Keratinocyte (primary cell): ENCODE data around the gene LRP1B. TPM values are rescaled to one million over a fixed set of nuclear protein-coding genes. Genes with fewer than 3 reads are reported as not detected.

Experiments
- DNase-seq: peaks from one replicate; pipeline ENCODE4 v3.0.0-alpha.2; 2011; ENCODE audit warnings: low read depth, missing footprints, low spot score
- FAIRE-seq: peaks from 2 replicates; lab custom pipeline; 2011; peaks lifted over from hg19 to GRCh38; lab: Jason Lieb, UNC
- H2AFZ ChIP-seq: 2 replicates; pipeline ENCODE4 v1.6.0; 2012; ENCODE audit warnings: low read length, control low read depth, inconsistent platforms; ENCODE audit not compliant: control insufficient read depth
- H3K27ac ChIP-seq: 2 replicates; pipeline ENCODE4 v1.5.1; 2011; ENCODE audit warnings: low read length; ENCODE audit not compliant: control insufficient read depth, insufficient read depth
- H3K27me3 ChIP-seq: 3 replicates; pipeline ENCODE4 v1.6.0; 2011; ENCODE audit warnings: low read length; ENCODE audit not compliant: control insufficient read depth, insufficient read depth; ENCODE audit errors: extremely low read depth
- H3K36me3 ChIP-seq, 2 experiments: 2 replicates in 1 of 2; 3 replicates in 1 of 2; pipeline ENCODE4 v1.5.1; 2011; ENCODE audit warnings: low read length in 2 of 2, mild to moderate bottlenecking in 1 of 2; ENCODE audit not compliant: control insufficient read depth in 2 of 2, insufficient read depth in 2 of 2; ENCODE audit errors: extremely low read depth in 1 of 2
- H3K4me1 ChIP-seq: 3 replicates; pipeline ENCODE4 v1.5.1; 2011; ENCODE audit warnings: low read length; ENCODE audit not compliant: control insufficient read depth, insufficient read depth; ENCODE audit errors: extremely low read depth
- H3K4me2 ChIP-seq: 3 replicates; pipeline ENCODE4 v1.6.0; 2011; ENCODE audit warnings: low read depth, low read length; ENCODE audit not compliant: control insufficient read depth, insufficient read depth; ENCODE audit errors: extremely low read depth
- H3K4me3 ChIP-seq, 3 experiments: fragments of 200-600 bp in 1 of 3; sonication (generic) in 1 of 3; 2 replicates in 2 of 3; 3 replicates in 1 of 3; pipeline ENCODE4 v1.5.1; 2011 to 2016; ENCODE audit warnings: low read length in 3 of 3, mild to moderate bottlenecking in 3 of 3, control low read depth in 2 of 3, inconsistent platforms in 1 of 3, low read depth in 1 of 3, mixed read lengths in 1 of 3, mixed run types in 1 of 3, moderate library complexity in 1 of 3; ENCODE audit not compliant: control insufficient read depth in 2 of 3, insufficient read depth in 2 of 3; ENCODE audit errors: extremely low read depth in 1 of 3
- H3K79me2 ChIP-seq: 2 replicates; pipeline ENCODE4 v1.6.0; 2012; ENCODE audit warnings: low read length; ENCODE audit not compliant: control insufficient read depth, insufficient read depth
- H3K9ac ChIP-seq: 3 replicates; pipeline ENCODE4 v1.6.0; 2011; ENCODE audit warnings: low read length; ENCODE audit not compliant: control insufficient read depth, insufficient read depth; ENCODE audit errors: extremely low read depth
- H3K9me1 ChIP-seq: 3 replicates; pipeline ENCODE4 v1.6.0; 2011; ENCODE audit warnings: low read length; ENCODE audit not compliant: control insufficient read depth, insufficient read depth; ENCODE audit errors: extremely low read depth
- H3K9me3 ChIP-seq: 2 replicates; pipeline ENCODE4 v1.5.1; 2012; ENCODE audit warnings: low read depth, low read length; ENCODE audit not compliant: control insufficient read depth
- H4K20me1 ChIP-seq: 3 replicates; pipeline ENCODE4 v1.6.0; 2011; ENCODE audit warnings: low read length; ENCODE audit not compliant: control insufficient read depth, insufficient read depth; ENCODE audit errors: extremely low read depth
- EZH2 ChIP-seq: IDR thresholded peaks from one replicate; pipeline ENCODE4 v1.6.1; 2012; ENCODE audit warnings: inconsistent platforms, mild to moderate bottlenecking, low read length, moderate library complexity
- dilution Hi-C: fragments of 300-500 bp; cut with MboI; formaldehyde crosslinking; loops from one replicate; pipeline ENCODE4 v1.7.0; 2020; ENCODE audit warnings: low sequenced_read_pairs; ENCODE audit not compliant: extremely low pct_ligation_motif_present
- polyA plus RNA-seq, 5 experiments: library from polyadenylated mRNA; depleted of rRNA in 3 of 5; stranded (reverse) in 3 of 5; stranded (forward) in 1 of 5; unstranded in 1 of 5; fragments of >200 nt; gene quantifications; 1 replicate in 1 of 5; 2 replicates in 3 of 5; 3 replicates in 1 of 5; pipeline versions ENCODE4 v1.2.1 to v1.2.3, GENCODE V29; 2011 to 2012; ENCODE audit warnings: missing spikeins in 2 of 5, low read depth in 1 of 5, low replicate concordance in 1 of 5
- TF ChIP-seq, protein P1 (sequence below), 3 experiments: IDR thresholded peaks in 1 of 3; conservative IDR thresholded peaks in 1 of 3; optimal IDR thresholded peaks in 1 of 3; 2 replicates in 2 of 3; 3 replicates in 1 of 3; pipeline versions ENCODE3 to v1.5.1; 2011; ENCODE audit warnings: low read length in 3 of 3, mild to moderate bottlenecking in 3 of 3, moderate library complexity in 2 of 3, control low read depth in 1 of 3, inconsistent platforms in 1 of 3; ENCODE audit not compliant: insufficient read depth in 2 of 3; ENCODE audit errors: extremely low read depth in 1 of 3

Gene LRP1B
- polyA plus RNA-seq, 1 donor (not counting 4 experiments of a cell fraction or from before 2014, with no cell fraction given) = not detected

DNA sequence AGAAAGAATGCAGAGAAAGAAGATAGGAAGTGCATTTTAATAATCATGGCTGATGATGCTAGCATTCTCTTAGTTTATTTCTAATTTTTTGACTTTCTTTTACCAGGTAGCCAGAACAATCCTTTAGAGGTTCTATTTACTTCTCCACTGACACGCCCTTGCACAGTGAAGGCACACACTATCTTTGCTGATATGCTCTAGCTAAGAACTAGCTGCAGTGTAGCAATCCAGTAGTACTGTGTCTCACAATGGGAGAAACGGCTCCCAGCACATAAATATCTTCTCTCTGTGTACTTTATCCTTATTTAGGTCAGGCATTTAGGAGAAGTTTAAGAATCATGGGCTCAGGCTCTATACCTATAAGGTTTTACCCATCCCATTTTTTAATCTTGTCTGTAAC, 1005.4 kb downstream of the LRP1B start:
- DNase-seq (no peak), FAIRE-seq (no peak)
- Histone ChIP-seq H3K4me2 (no peak overlapping the region), H3K9me1 (no peaks in the 10 kb centered on the region), H3K4me1 (no peaks in the 10 kb centered on the region), H3K9me3 (no peaks in the 10 kb centered on the region), H3K36me3 (no peaks in the 10 kb centered on the region), H4K20me1 (no peaks in the 10 kb centered on the region), H3K4me3 (no peak overlapping the region), H3K9ac (no peak overlapping the region), H3K27ac (no peak overlapping the region), H2AFZ (no peak overlapping the region), H3K27me3 (no peaks in the 10 kb centered on the region), H3K79me2 (no peaks in the 10 kb centered on the region)
- dilution Hi-C loops = no loop called here
- TF ChIP-seq EZH2 = no peak
- TF ChIP-seq, protein P1, sequence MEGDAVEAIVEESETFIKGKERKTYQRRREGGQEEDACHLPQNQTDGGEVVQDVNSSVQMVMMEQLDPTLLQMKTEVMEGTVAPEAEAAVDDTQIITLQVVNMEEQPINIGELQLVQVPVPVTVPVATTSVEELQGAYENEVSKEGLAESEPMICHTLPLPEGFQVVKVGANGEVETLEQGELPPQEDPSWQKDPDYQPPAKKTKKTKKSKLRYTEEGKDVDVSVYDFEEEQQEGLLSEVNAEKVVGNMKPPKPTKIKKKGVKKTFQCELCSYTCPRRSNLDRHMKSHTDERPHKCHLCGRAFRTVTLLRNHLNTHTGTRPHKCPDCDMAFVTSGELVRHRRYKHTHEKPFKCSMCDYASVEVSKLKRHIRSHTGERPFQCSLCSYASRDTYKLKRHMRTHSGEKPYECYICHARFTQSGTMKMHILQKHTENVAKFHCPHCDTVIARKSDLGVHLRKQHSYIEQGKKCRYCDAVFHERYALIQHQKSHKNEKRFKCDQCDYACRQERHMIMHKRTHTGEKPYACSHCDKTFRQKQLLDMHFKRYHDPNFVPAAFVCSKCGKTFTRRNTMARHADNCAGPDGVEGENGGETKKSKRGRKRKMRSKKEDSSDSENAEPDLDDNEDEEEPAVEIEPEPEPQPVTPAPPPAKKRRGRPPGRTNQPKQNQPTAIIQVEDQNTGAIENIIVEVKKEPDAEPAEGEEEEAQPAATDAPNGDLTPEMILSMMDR (optimal IDR thresholded peaks at IDR 0.05 in 1 of 3, IDR thresholded peaks at IDR 0.05 in 1 of 3, conservative IDR thresholded peaks at IDR 0.05 in 1 of 3; ENCODE audit: extremely low read depth in 1 of 3, insufficient read depth in 2 of 3, low read length in 3 of 3) = no peak

DNA sequence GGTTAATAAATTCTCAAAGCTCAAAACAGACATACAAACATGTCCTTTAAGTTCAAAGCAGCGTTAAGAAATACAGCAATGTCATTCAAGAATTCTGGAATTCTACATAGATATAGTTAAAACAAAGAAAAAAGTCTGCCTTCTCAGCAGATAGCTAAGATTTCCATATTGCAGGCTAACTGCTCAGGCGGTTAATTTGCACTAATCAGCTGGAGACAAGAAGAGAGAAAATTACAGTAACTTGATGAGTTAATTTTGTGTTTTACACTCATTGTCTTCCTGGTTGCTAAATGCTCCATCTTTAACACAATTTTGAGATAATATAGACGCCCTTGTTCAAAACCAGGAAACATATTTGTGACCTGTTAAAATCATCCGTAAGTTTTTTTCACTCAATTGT, 1012.0 kb downstream of the LRP1B start:
- dilution Hi-C loops = no loop called here
- H3K9ac ChIP-seq = no peak overlapping the region
- no peak overlapping the region for H3K27ac ChIP-seq
- no peaks in the 10 kb centered on the region for H3K9me3 ChIP-seq
- DNase-seq = no peak
- H3K27me3 ChIP-seq = no peaks in the 10 kb centered on the region
- no peaks in the 10 kb centered on the region for H3K36me3 ChIP-seq
- H3K79me2 ChIP-seq = no peaks in the 10 kb centered on the region
- H3K9me1 ChIP-seq = no peaks in the 10 kb centered on the region
- H2AFZ ChIP-seq = no peak overlapping the region
- no peaks in the 10 kb centered on the region for H4K20me1 ChIP-seq
- no peak for FAIRE-seq
- H3K4me1 ChIP-seq = no peaks in the 10 kb centered on the region
- no peak for TF ChIP-seq EZH2
- TF ChIP-seq, protein P1 (optimal IDR thresholded peaks at IDR 0.05 in 1 of 3, IDR thresholded peaks at IDR 0.05 in 1 of 3, conservative IDR thresholded peaks at IDR 0.05 in 1 of 3; ENCODE audit: extremely low read depth in 1 of 3, insufficient read depth in 2 of 3, low read length in 3 of 3) = no peak
- no peak overlapping the region for H3K4me2 ChIP-seq
- H3K4me3 ChIP-seq = no peak overlapping the region
